Caco-2 (cell line): ENCODE results near the gene KPNA1. TPM values are rescaled to one million over a fixed set of nuclear protein-coding genes. Genes with fewer than 3 reads are reported as not detected.

ENCODE experiments used
- BruUV-seq: library from RNA; stranded (reverse); fragments of 400-500 nt; replicated peaks from 2 replicates; lab custom pipeline; 2021; lab: Mats Ljungman, UMichigan
- CTCF ChIA-PET: fragments of 300-600 bp; sonication (Branson Sonifier 250); formaldehyde crosslinking; loops from one replicate; lab custom pipeline; 2022; ENCODE audit warnings: antibody characterized with exemption; lab: Charles Lee
- POLR2A ChIA-PET: fragments of 300-600 bp; sonication (Branson Sonifier 250); formaldehyde crosslinking; loops from one replicate; lab custom pipeline; 2022; ENCODE audit warnings: antibody characterized with exemption; lab: Charles Lee
- DNase-seq, 2 experiments: peaks; one replicate each; pipeline versions ENCODE4 v3.0.0 to v3.0.0-alpha.2; 2020 to 2022
- H3K27me3 ChIP-seq: replicated peaks from 2 replicates; pipeline ENCODE4 v1.6.0; 2011; ENCODE audit warnings: low read length; ENCODE audit not compliant: control insufficient read depth, insufficient read depth
- H3K36me3 ChIP-seq: 2 replicates; pipeline ENCODE4 v1.5.1; 2011; ENCODE audit warnings: low read length; ENCODE audit not compliant: control insufficient read depth, insufficient read depth
- H3K4me1 ChIP-seq: fragments of 250-450 bp; sonication (Bioruptor Pico); 2 replicates; pipeline ENCODE4 v1.5.1; 2020; ENCODE audit warnings: mild to moderate bottlenecking
- H3K4me3 ChIP-seq: 2 replicates; pipeline ENCODE4 v1.5.1; 2011; ENCODE audit warnings: low read depth, mild to moderate bottlenecking, control low read depth, low read length
- H3K9me3 ChIP-seq: fragments of 250-450 bp; sonication (Bioruptor Pico); 2 replicates; pipeline ENCODE4 v1.5.1; 2020; ENCODE audit warnings: mild to moderate bottlenecking, moderate library complexity
- H3K27ac Mint-ChIP-seq: one replicate; pipeline ENCODE4 v1.8.0; 2022; ENCODE audit warnings: mixed read lengths; ENCODE audit not compliant: unreplicated experiment
- H3K27me3 Mint-ChIP-seq: one replicate; pipeline ENCODE4 v1.8.0; 2022; ENCODE audit warnings: mixed read lengths; ENCODE audit not compliant: insufficient read depth, unreplicated experiment
- H3K36me3 Mint-ChIP-seq: one replicate; pipeline ENCODE4 v1.8.0; 2022; ENCODE audit warnings: mild to moderate bottlenecking, mixed read lengths; ENCODE audit not compliant: insufficient read depth, unreplicated experiment
- H3K4me1 Mint-ChIP-seq: one replicate; pipeline ENCODE4 v1.8.0; 2022; ENCODE audit warnings: low read depth, mixed read lengths; ENCODE audit not compliant: unreplicated experiment
- H3K4me3 Mint-ChIP-seq: one replicate; pipeline ENCODE4 v1.8.0; 2022; ENCODE audit warnings: mild to moderate bottlenecking, moderate library complexity, mixed read lengths; ENCODE audit not compliant: unreplicated experiment
- H3K9me3 Mint-ChIP-seq: one replicate; pipeline ENCODE4 v1.8.0; 2022; ENCODE audit warnings: mixed read lengths; ENCODE audit not compliant: unreplicated experiment
- intact Hi-C: fragments of 100-400 bp; cut with micrococcal nuclease; formaldehyde crosslinking; loops from one replicate; pipeline ENCODE4 v1.10.0; 2022; ENCODE audit not compliant: unreplicated experiment
- total RNA-seq: library from RNA; stranded (reverse); gene quantifications from 2 replicates; pipeline ENCODE4 v1.2.3, GENCODE V29; 2022
- TF ChIP-seq, protein P1 (sequence below), 2 experiments: fragments of 200-600 bp in 1 of 2; IDR thresholded peaks; 1 replicate in 1 of 2; 2 replicates in 1 of 2; pipeline versions ENCODE4 v1.5.1 to v1.8.0; 2011 to 2022; ENCODE audit warnings: antibody characterized with exemption in 1 of 2, control low read depth in 1 of 2, inconsistent platforms in 1 of 2, low read depth in 1 of 2, low read length in 1 of 2, mild to moderate bottlenecking in 1 of 2, moderate library complexity in 1 of 2; ENCODE audit not compliant: insufficient read depth in 1 of 2, severe bottlenecking in 1 of 2, unreplicated experiment in 1 of 2

KPNA1 gene
- total RNA-seq, 1 experiment from 2014 or later, result 82.0 TPM

DNA sequence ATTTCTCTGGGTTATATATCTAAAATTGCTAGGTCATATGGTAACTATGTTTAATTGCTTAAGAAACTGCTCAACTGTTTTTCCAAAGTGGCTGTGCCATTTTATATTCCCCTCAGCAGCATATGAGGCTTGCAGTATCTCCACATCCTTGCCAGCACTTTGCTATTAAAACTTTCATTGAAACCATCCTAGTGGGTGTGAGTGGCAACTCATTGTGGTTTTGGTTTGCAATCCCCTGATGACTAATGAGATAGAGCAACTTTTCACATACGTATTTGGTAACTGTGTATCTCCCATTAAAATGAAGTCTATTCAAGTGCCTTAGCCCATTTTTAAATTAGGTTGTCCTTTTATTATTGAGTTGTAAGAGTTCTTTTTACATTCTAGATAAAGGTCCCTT, 17.3 kb downstream of the KPNA1 start:
- Mint-ChIP-seq H3K9me3 (no peaks in the 10 kb centered on the region), H3K4me1 (peaks cover 8% of the 10 kb centered on the region), H3K27me3 (no peaks in the 10 kb centered on the region), H3K27ac (no peak overlapping the region), H3K4me3 (no peak overlapping the region), H3K36me3 (peaks cover 42% of the 10 kb centered on the region)
- Histone ChIP-seq H3K4me1 (no peaks in the 10 kb centered on the region), H3K36me3 (no peaks in the 10 kb centered on the region), H3K4me3 (no peak overlapping the region), H3K27me3 (no peaks in the 10 kb centered on the region), H3K9me3 (no peaks in the 10 kb centered on the region)
- no peak for DNase-seq
- intact Hi-C loops, result no loop called here
- CTCF ChIA-PET, result no interaction called here
- BruUV-seq, result no TSS peak
- POLR2A ChIA-PET, result no interaction called here
- TF ChIP-seq, protein P1, sequence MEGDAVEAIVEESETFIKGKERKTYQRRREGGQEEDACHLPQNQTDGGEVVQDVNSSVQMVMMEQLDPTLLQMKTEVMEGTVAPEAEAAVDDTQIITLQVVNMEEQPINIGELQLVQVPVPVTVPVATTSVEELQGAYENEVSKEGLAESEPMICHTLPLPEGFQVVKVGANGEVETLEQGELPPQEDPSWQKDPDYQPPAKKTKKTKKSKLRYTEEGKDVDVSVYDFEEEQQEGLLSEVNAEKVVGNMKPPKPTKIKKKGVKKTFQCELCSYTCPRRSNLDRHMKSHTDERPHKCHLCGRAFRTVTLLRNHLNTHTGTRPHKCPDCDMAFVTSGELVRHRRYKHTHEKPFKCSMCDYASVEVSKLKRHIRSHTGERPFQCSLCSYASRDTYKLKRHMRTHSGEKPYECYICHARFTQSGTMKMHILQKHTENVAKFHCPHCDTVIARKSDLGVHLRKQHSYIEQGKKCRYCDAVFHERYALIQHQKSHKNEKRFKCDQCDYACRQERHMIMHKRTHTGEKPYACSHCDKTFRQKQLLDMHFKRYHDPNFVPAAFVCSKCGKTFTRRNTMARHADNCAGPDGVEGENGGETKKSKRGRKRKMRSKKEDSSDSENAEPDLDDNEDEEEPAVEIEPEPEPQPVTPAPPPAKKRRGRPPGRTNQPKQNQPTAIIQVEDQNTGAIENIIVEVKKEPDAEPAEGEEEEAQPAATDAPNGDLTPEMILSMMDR (IDR thresholded peaks at IDR 0.05; ENCODE audit: insufficient read depth in 1 of 2, low read depth in 1 of 2, low read length in 1 of 2, severe bottlenecking in 1 of 2, unreplicated experiment in 1 of 2), result no peak

DNA sequence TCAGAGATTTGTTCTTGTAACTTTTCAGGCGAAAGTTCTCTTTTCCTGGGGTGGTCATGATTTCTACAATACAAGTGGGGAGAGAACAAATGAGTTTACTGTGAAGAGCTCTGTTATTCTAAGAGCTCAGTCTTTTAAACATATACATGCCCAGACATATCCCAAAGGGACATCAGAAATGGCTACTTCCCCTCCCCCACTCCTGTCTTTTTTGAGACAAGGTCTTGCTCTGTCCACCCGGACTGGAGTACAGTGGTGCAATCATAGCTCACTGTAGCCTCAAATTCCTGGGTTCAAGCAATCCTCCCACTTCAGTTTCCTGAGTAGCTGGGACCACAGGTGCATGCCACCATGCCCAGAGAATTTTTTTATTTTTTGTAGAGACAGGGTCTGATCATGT, 18.2 kb downstream of the KPNA1 start:
- POLR2A ChIA-PET, result no interaction called here
- no TSS peak for BruUV-seq
- Histone ChIP-seq H3K36me3 (no peaks in the 10 kb centered on the region), H3K9me3 (no peaks in the 10 kb centered on the region), H3K4me1 (no peaks in the 10 kb centered on the region), H3K4me3 (no peak overlapping the region), H3K27me3 (no peaks in the 10 kb centered on the region)
- peaks cover 48% of the 10 kb centered on the region for H3K36me3 Mint-ChIP-seq
- H3K27me3 Mint-ChIP-seq, result no peaks in the 10 kb centered on the region
- H3K9me3 Mint-ChIP-seq, result no peaks in the 10 kb centered on the region
- CTCF ChIA-PET, result no interaction called here
- no peak overlapping the region for H3K27ac Mint-ChIP-seq
- TF ChIP-seq, protein P1 (IDR thresholded peaks at IDR 0.05; ENCODE audit: insufficient read depth in 1 of 2, low read depth in 1 of 2, low read length in 1 of 2, severe bottlenecking in 1 of 2, unreplicated experiment in 1 of 2), result no peak
- intact Hi-C loops, result no loop called here
- H3K4me3 Mint-ChIP-seq, result no peak overlapping the region
- H3K4me1 Mint-ChIP-seq, result no peaks in the 10 kb centered on the region
- no peak for DNase-seq

DNA sequence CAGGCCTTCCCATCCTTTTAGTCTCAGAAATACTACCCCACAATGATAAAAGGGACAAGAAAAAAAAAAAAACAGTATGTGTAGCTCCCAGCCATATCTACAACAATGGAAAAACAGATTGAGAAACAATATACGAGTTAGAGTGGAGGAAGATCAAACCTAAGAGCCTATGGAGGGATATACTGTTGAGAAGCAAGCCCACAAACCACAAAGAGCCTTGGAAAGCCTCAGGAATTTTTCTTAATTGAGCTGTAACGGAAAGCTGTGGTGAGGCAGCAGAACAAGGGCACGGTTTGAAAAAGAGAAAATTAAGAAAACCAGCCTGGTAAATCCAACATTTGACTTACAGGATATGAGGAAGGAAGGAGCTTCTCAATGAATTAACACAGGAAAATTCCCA, 21.4 kb downstream of the KPNA1 start:
- BruUV-seq, result no TSS peak
- H3K27me3 ChIP-seq, result no peaks in the 10 kb centered on the region
- Mint-ChIP-seq H3K27ac (no peak overlapping the region), H3K36me3 (peaks cover 40% of the 10 kb centered on the region), H3K4me1 (peaks cover 8% of the 10 kb centered on the region), H3K9me3 (no peaks in the 10 kb centered on the region), H3K27me3 (no peaks in the 10 kb centered on the region), H3K4me3 (no peak overlapping the region)
- TF ChIP-seq, protein P1 (IDR thresholded peaks at IDR 0.05; ENCODE audit: insufficient read depth in 1 of 2, low read depth in 1 of 2, low read length in 1 of 2, severe bottlenecking in 1 of 2, unreplicated experiment in 1 of 2), result no peak
- H3K4me3 ChIP-seq, result no peak overlapping the region
- ChIA-PET POLR2A (no interaction called here), CTCF (no interaction called here)
- no peaks in the 10 kb centered on the region for H3K4me1 ChIP-seq
- no peak for DNase-seq
- H3K9me3 ChIP-seq, result no peaks in the 10 kb centered on the region
- no peaks in the 10 kb centered on the region for H3K36me3 ChIP-seq
- intact Hi-C loops, result no loop called here
